NCI-H69 (cell line): ENCODE data around the gene ZZZ3.
"Not testable (repeated sequence)": the region's sequence is repeated elsewhere in the genome, so short reads cannot be mapped to it uniquely, and the experiment has no call there.

Experiments
- DNase-seq: peaks from one replicate; lab custom pipeline; 2025; lab: John Stamatoyannopoulos, UW

Gene ZZZ3

DNA sequence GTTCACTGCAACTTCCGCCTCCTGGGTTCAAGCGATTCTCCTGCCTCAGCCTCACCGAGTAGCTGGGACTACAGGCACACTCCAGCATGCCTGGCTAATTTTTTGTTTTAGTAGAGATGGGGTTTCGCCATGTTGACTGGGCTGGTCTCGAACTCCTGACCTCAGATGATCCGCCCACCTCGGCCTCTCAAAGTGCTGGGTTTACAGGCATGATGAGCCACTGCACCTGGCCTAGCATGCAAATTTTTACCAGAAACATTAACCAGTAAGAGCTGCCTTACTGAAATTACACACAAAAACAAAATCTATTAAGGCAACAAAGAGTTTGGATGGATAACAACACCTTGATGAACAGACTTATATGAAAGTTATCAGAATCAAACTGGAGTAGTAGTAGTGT lies 12.1 kb downstream of the ZZZ3 start:
- DNase-seq: no peak

DNA sequence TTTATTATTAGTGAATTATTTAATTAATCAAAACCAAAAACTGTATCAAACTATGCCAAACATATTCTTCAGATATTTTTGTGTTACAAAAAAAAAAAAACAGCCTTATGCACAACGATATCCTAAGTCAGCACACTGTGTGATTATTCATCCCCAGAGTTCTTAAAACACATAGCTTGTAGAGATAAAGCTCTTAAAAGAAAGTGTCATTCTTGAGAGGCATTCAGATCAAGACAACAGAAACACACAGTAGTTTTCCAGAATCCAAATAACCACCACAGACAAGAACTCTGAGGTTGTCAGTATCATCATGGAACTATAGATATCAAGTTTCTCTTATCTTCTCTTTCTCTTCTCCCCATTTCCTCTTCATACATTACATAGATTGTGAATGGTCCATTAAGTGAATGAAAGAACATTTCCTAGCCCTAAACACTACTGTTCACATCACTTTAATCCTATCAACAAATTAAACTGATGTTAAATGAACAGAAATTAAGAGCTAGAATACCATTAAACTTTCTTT lies 13.5 kb downstream of the ZZZ3 start:
- no peak for DNase-seq

DNA sequence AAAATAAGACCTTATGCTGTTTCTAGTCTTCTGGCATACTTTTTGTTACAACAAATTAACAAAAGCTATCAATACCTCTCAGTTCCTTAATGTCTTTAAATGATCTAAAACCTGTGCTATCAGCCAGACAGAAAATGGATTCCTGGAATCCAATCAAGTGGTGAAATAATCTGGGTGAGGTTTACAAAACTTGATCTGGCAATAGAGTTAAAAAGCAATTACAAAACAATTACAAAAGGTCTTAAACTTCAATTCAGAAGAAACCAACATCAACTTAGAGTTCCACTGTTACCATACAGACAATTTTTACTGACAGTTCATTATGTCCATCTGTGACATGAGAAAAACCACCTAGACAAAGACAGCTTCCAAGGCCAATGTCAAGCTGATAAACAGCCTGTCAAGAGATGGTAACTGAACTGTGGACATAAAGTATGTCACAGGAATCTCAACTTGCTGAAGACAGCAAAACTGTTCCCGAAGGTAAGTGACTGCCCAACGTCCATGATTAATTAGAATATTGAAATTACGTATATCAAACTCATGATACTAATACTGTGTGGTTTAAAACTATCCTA lies 17.4 kb downstream of the ZZZ3 start:
- no peak for DNase-seq

DNA sequence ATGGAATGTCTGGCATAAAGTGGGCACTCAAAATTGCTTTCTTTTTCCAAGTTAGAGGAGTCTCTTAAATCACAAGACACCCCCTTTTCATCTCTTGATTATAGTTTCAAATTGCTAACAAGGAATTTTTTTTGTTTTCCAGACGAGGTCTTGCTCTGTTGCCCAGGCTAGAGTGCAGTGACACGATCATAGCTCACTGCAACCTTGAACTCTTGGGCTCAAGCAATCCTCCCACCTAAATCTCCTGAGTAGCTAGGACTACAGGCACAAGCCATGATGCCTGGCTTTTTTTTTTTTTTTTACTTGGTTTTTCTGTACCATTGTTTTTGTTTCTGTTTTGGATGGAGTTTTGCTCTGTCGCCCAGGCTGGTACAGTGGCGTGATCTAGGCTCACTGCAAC lies 20.8 kb downstream of the ZZZ3 start:
- DNase-seq: no peak

DNA sequence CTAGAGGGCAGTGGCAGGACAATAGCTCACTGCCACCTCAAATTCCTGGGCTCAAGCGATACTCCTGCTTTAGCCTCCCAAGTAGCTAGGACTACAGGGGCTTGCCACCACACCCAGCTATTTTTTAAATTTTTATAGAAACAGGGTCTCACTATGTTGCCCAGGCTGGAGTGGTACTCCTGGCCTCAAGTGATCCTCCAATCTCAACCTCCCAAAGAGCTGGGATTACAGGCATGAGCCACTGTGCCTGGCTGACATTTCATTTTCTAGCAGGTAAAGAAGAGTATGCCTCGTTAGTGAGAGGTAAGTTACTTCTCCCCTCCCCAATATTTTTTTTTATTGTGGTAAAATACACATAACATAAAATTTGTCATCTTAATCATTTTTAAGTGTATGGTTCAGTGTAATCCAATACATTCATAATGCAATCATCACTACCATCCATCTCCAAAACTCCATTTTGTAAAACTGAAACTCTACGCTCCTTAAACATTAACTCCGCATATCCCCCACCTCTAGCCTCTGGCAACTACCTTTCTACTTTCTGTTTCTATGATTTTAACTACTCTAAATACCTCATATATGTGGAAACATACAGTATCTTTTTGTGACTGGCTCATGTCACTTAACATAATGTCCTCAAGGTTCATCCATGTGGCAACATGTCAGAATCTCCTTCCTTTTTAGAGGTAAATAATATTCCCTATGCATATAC lies 22.4 kb downstream of the ZZZ3 start:
- no peak for DNase-seq

DNA sequence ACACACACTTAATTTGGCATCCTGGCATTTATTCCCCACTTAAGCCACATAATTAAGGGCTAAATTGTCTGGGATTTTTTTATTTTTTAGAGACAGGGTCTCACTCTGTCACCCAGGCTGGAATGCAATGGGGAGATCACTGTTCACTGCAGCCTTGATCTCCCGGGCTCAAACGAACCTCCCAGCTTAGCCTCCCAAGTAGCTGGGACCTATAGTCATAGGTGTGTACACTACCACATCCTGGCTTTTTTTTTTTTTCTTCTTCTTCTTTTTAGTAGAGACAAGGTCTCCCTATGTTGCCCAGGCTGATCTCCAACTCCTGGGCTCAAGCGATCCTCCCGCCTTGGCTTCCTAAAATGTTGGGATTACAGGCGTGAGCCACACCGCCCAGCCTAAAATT lies 24.2 kb downstream of the ZZZ3 start:
- no peak for DNase-seq

DNA sequence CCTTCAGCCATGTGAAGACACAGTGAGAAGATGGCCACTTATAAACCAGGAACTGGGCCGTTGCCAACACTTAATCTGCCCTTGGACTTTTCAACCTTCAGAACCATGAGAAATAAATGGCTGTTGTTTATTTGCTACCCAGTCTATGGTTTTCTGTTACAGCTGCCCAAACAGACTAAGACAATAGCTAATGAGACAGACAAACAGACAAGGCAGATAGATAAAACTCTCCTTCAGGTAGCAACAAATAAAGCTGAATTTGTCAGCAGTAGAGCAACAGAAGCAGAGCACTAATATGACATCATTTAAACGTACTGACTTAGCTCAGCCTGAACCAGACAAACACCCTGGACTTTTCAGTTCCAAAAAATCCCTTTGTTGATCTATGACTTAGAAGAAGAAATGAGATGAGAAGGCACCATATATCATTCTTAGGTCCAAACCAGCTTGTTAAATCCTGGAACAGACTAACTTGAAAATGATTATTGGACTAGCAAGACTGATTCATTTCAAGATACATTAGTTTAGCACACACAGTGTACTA lies 27.0 kb downstream of the ZZZ3 start:
- DNase-seq: peak; percentile 83

DNA sequence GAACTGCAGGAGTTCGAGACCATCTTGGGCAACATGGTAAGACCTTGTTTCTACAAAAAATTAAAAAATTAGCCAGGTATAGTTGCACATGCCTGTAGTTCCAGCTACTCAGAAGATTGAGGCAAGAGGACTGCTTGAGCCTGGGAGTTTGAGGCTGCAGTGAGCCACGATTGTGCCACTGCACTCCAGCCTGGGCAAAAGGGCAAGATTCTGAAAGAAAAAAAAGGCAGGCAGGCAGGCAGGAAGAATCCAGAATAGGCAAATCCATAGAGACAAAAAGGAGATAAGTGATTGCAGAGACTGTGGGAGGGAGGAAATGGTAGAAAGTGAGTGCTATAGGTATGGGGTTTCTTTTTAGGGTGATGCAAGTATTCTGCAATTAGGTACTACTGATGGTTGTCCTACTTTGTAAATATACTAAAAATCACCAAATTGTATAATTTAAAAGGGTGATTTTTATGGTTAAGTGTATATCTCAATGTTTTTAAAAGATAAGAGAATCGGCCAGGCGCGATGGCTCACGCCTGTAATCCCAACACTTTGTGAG lies 29.4 kb downstream of the ZZZ3 start:
- no peak for DNase-seq

DNA sequence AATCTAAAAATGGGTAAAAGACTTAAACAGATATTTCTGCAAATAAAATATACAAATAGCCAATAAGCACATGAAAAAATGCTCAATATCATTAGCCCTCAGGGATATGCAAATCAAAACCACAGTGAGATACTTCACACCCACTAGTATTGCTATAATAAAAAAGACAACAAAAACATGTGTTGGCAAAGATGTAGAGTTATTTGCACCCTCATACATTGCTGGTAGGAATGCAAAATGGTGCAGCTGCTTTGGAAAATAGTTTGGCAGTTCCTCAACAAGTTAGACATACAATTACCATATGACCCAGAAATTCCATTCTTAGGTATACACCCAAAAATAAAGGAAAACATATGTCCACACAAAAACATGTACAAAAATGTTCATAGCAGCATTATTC lies 30.2 kb downstream of the ZZZ3 start:
- no peak for DNase-seq

DNA sequence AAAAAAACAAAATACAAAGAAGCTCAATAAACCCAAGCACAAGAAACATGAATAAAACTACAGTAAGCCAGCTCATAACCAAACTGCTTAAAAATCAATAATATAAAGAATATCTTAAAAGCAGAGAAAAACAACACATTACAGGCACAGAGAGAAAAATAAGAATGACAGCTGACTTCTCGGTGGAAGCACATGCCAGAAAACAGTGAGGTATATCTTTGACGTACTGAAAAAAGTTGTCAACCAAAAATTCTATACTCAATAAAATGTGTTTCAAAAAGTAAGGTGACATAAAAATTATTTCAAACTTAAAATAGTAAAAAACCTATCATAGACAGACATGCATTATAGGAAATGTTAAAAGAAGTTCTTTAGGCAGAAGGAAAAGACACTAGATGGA lies 33.3 kb downstream of the ZZZ3 start:
- no peak for DNase-seq

DNA sequence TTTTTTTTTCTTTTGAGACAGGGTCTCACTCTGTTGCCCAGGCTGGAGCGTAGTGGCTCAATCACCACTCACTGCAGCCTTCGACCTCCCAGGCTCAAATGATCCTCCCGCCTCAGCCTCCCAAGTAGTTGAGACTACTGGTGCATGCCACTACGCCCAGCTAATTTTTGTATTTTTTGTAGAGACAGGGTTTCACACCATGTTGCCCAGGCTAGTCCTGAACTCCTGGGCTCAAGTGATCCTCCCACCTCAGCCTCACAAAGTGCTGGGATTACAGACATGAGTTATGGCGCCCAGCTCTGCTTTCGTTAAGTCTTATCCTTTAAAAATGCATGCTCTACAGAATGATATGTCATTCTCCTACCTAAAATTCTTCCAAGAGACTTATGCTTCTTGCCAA lies 36.2 kb downstream of the ZZZ3 start:
- DNase-seq: not testable (repeated sequence)

DNA sequence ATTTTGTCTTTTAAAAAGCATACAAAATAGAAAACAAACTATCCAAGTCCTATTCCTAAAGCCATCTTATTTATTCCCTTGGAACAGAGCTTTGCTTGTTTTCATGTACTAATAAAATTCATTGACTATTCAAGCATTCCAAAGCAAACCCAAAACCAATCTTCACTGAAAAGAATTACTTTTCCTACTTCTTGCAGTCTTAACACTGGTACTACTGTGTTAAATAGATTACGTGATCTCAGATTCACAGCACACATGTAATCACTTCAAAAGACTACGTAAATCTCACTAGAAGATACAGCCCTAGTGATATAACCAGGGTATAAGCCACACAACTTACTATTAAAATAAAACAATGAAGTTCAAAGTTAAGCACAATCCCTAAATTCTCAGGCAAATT lies 39.0 kb downstream of the ZZZ3 start:
- DNase-seq: no peak

DNA sequence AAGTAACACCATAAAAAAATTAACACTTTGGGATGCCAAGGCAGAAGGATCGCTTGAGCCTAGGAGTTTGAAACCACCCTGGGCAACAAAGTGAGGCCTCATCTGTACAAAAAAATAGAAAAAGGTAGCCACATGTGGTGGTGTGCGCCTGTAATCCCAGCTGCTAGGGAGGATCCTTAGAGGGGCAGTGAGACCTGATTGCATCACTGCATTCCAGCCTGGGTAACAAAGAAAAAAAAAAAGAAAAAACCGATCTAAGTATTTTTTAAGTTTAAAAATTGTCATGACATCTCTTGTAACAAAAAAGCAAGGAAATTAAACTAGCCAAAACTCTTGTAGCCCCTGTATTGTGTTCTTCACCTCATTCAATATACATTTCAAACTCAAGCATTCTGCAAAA lies 39.5 kb downstream of the ZZZ3 start:
- DNase-seq: no peak

DNA sequence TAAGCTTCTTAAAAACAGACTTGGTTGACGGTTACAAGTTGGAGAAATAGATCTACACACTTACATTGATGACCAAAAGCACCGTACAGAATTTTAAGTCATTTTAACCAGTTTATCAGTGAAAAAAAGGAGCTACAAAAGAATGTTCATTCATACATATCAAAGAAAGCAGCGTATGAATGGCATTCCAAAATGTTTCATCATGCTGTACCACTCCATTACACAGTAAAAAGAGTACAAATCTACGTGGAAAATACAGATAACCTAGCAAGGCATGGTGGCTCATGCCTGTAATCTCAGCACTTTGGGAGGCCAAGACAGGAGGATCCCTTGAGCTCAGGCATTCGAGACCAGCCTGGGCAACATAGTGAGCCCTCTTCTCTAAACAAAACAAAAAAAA lies 40.3 kb downstream of the ZZZ3 start:
- DNase-seq: no peak

DNA sequence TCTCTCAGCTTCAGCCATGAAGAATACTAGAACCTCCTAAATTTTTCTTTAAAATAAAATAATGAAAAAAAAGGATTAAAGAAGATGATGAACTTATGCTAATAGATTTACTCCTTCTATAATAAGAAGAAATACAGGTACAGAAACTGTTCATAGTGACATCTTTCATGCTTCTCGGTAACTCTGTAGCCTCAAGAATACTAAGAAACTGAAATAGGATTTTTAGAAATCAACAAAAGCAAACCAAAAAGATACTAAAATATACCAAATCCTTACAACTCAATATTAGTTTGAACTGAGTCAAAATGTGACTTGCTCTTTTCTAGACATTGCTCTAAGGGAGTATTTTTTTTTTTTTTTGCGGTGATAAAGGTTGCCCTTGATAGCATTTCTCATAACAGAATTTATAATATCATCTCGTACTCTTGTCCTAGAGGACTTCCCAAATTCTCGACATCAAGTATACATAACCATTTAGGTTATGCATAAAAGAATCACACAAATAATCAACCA lies 42.8 kb downstream of the ZZZ3 start:
- DNase-seq: no peak

DNA sequence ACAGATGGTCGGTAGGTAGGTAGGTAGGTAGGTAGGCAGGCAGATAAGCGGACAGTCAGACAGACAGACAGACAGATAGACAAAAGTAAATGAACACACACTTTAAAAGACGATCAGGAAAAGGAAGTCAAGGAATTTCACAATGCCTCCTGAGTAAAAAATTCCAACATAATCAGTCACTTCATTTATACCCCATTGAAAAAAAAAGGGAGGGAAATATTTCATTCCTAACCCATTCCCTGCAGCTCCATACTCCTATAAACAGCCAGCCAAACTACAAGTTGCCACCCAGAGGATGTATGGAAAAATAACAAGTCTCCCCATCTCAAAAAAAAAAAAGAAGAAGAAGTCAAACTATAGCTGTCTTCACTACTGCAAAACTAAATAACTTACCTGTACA lies 43.4 kb downstream of the ZZZ3 start:
- peak; percentile 22 for DNase-seq

DNA sequence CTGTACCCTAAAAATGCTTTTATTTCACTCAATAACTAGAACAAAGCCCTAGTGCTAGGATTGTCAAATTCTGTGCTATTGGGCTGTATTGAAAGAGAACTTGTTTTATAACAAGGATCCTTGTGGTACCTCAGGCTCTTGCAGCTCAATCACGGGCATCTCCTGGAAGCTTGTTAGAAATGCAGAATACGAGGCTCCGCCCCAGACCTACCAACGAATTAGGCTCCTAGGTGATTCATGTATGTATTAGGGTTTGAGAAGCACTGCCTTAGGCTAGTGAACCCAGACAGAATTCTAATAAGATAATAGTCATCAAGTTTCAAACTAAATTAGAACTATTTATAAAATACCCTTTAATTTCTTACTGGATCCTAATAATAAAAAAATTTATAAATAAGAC lies 45.6 kb downstream of the ZZZ3 start:
- no peak for DNase-seq
